ENCODE data around the gene SHC2. TPM values are rescaled to one million over a fixed set of nuclear protein-coding genes. Genes with fewer than 3 reads are reported as not detected.

SHC2 gene
- total and polyA plus RNA-seq, 2 of the 8 experiments (the other 6 are each of a cell fraction or from before 2014, with no cell fraction given) = 4.4 to 7.3 TPM

- no peak for TF ChIP-seq CTBP2 (IDR thresholded peaks at IDR 0.05; ENCODE audit: borderline replicate concordance, insufficient read depth, insufficient read length, low read length)
These were observed 92.7 kb downstream of the SHC2 start (continued) for GRCh38 chr19:367963-368629.

Data from H1 (cell line).